Neural progenitor cell (in vitro differentiated cells): ENCODE measurements around the gene OR2V2. TPM values are rescaled to one million over a fixed set of nuclear protein-coding genes. Genes with fewer than 3 reads are reported as not detected.
A peak's percentile ranks its signal among the peaks of the same experiment; 100 is the strongest.
"Not testable (repeated sequence)": the region's sequence is repeated elsewhere in the genome, so short reads cannot be mapped to it uniquely, and the experiment has no call there.

ENCODE experiments used
- DNase-seq: peaks from one replicate; pipeline ENCODE4 v3.0.0-alpha.2; 2016; ENCODE audit warnings: low spot score
- H2AFZ ChIP-seq: fragments of 200-600 bp; sonication (generic); replicated peaks from 2 replicates; pipeline ENCODE4 v1.6.1; 2016; ENCODE audit warnings: antibody characterized with exemption
- H3F3A ChIP-seq: fragments of 200-600 bp; sonication (generic); 2 replicates; pipeline ENCODE4 v1.6.1; 2016; ENCODE audit warnings: antibody characterized with exemption, low read depth
- H3K27ac ChIP-seq: fragments of 200-600 bp; sonication (generic); 2 replicates; pipeline ENCODE4 v1.5.1; 2016; ENCODE audit warnings: mild to moderate bottlenecking
- H3K27me3 ChIP-seq: fragments of 200-600 bp; sonication (generic); 2 replicates; pipeline ENCODE4 v1.6.1; 2016; ENCODE audit warnings: mild to moderate bottlenecking, moderate library complexity
- H3K36me3 ChIP-seq: fragments of 200-600 bp; sonication (generic); 2 replicates; pipeline ENCODE4 v1.5.1; 2016
- H3K4me1 ChIP-seq: fragments of 200-600 bp; sonication (generic); 2 replicates; pipeline ENCODE4 v1.6.1; 2016; ENCODE audit warnings: mixed run types
- H3K4me2 ChIP-seq: fragments of 200-600 bp; sonication (generic); 2 replicates; pipeline ENCODE4 v1.6.1; 2016
- H3K4me3 ChIP-seq: fragments of 200-600 bp; sonication (generic); 2 replicates; pipeline ENCODE4 v1.5.1; 2016
- H3K79me2 ChIP-seq: fragments of 200-600 bp; sonication (generic); 2 replicates; pipeline ENCODE4 v1.6.1; 2016; ENCODE audit warnings: low read depth
- H3K9ac ChIP-seq: fragments of 200-600 bp; sonication (generic); 2 replicates; pipeline ENCODE4 v1.6.1; 2016
- H3K9me3 ChIP-seq: fragments of 200-600 bp; sonication (generic); 2 replicates; pipeline ENCODE4 v1.5.1; 2016; ENCODE audit warnings: low read depth
- H4K20me1 ChIP-seq: fragments of 200-600 bp; sonication (generic); 2 replicates; pipeline ENCODE4 v1.6.1; 2016; ENCODE audit warnings: low read depth
- H3K27ac Mint-ChIP-seq: 3 replicates; pipeline ENCODE4 v1.8.0; 2021; ENCODE audit warnings: mixed read lengths
- H3K27me3 Mint-ChIP-seq: 2 replicates; pipeline ENCODE4 v1.8.0; 2022; ENCODE audit warnings: low read depth, mild to moderate bottlenecking, inconsistent platforms, moderate library complexity, mixed read lengths; ENCODE audit not compliant: insufficient read depth
- H3K36me3 Mint-ChIP-seq: 3 replicates; pipeline ENCODE4 v1.8.0; 2021; ENCODE audit warnings: mixed read lengths
- H3K4me1 Mint-ChIP-seq: 3 replicates; pipeline ENCODE4 v1.8.0; 2021; ENCODE audit warnings: mixed read lengths
- H3K4me3 Mint-ChIP-seq: 3 replicates; pipeline ENCODE4 v1.8.0; 2021; ENCODE audit warnings: mild to moderate bottlenecking, moderate library complexity, mixed read lengths
- H3K9me3 Mint-ChIP-seq: 3 replicates; pipeline ENCODE4 v1.8.0; 2020; ENCODE audit warnings: mixed read lengths
- EZH2 ChIP-seq: fragments of 200-600 bp; sonication (generic); IDR thresholded peaks from 2 replicates; pipeline ENCODE4 v1.6.1; 2017; ENCODE audit warnings: antibody characterized with exemption, mild to moderate bottlenecking, moderate library complexity
- EZH2phosphoT487 ChIP-seq: fragments of 200-600 bp; sonication (generic); IDR thresholded peaks from 2 replicates; pipeline ENCODE4 v1.6.1; 2017; ENCODE audit warnings: antibody characterized with exemption
- total RNA-seq: library from RNA; depleted of rRNA; stranded (reverse); fragments of >200 nt; gene quantifications from 2 replicates; pipeline ENCODE4 v1.2.3, GENCODE V29; 2015; ENCODE audit warnings: low replicate concordance
- TF ChIP-seq, protein P1 (sequence below): fragments of 200-600 bp; sonication (generic); IDR thresholded peaks from 2 replicates; pipeline ENCODE4 v1.5.1; 2017; ENCODE audit warnings: antibody characterized with exemption, mild to moderate bottlenecking

Gene OR2V2
- total RNA-seq, 1 donor from 2014 or later: not detected

- no peaks in the 10 kb centered on the region for H3K36me3 Mint-ChIP-seq
- H3K27me3 Mint-ChIP-seq: peaks cover 34% of the 10 kb centered on the region
- H3K27me3 ChIP-seq: peaks cover 47% of the 10 kb centered on the region
- no peaks in the 10 kb centered on the region for H3K79me2 ChIP-seq
- H3K4me3 Mint-ChIP-seq: peak overlapping the region; percentile 78
- TF ChIP-seq, protein P1, sequence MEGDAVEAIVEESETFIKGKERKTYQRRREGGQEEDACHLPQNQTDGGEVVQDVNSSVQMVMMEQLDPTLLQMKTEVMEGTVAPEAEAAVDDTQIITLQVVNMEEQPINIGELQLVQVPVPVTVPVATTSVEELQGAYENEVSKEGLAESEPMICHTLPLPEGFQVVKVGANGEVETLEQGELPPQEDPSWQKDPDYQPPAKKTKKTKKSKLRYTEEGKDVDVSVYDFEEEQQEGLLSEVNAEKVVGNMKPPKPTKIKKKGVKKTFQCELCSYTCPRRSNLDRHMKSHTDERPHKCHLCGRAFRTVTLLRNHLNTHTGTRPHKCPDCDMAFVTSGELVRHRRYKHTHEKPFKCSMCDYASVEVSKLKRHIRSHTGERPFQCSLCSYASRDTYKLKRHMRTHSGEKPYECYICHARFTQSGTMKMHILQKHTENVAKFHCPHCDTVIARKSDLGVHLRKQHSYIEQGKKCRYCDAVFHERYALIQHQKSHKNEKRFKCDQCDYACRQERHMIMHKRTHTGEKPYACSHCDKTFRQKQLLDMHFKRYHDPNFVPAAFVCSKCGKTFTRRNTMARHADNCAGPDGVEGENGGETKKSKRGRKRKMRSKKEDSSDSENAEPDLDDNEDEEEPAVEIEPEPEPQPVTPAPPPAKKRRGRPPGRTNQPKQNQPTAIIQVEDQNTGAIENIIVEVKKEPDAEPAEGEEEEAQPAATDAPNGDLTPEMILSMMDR: no peak
- peak; percentile 87 for TF ChIP-seq EZH2
- no peak overlapping the region for H3K27ac Mint-ChIP-seq
- H3K4me1 ChIP-seq: no peaks in the 10 kb centered on the region
- peaks cover 2% of the 10 kb centered on the region for H3K9me3 Mint-ChIP-seq
- peaks cover 13% of the 10 kb centered on the region for H3K4me1 Mint-ChIP-seq
- DNase-seq: peak; percentile 60
- peak overlapping the region; percentile 35 for H3K4me3 ChIP-seq
- H4K20me1 ChIP-seq: peaks cover 8% of the 10 kb centered on the region
- no peak overlapping the region for H3K9ac ChIP-seq
- no peak overlapping the region for H2AFZ ChIP-seq
- no peaks in the 10 kb centered on the region for H3K36me3 ChIP-seq
- H3K4me2 ChIP-seq: peak overlapping the region; percentile 74
- no peaks in the 10 kb centered on the region for H3K9me3 ChIP-seq
- no peak overlapping the region for H3K27ac ChIP-seq
- H3F3A ChIP-seq: peaks cover 24% of the 10 kb centered on the region
These were observed 47.1 kb upstream of the OR2V2 start for GRCh38 chr5:181100121-181100875.

GRCh38 chr5:181101030-181101641, 46.2 kb upstream of the OR2V2 start:
- H3K36me3 ChIP-seq, H3K36me3 Mint-ChIP-seq, H3K4me3 ChIP-seq, H4K20me1 ChIP-seq, H2AFZ ChIP-seq, H3K9ac ChIP-seq, H3K79me2 ChIP-seq, H3K4me2 ChIP-seq, H3K9me3 Mint-ChIP-seq, H3K9me3 ChIP-seq, H3K27ac ChIP-seq, H3K4me1 ChIP-seq, H3K27ac Mint-ChIP-seq, H3K4me3 Mint-ChIP-seq, DNase-seq: not testable (repeated sequence)
- peaks cover 38% of the 10 kb centered on the region for H3K27me3 Mint-ChIP-seq
- H3K4me1 Mint-ChIP-seq: peaks cover 13% of the 10 kb centered on the region
- Histone ChIP-seq H3F3A (peaks cover 24% of the 10 kb centered on the region), H3K27me3 (peaks cover 55% of the 10 kb centered on the region)

DNA sequence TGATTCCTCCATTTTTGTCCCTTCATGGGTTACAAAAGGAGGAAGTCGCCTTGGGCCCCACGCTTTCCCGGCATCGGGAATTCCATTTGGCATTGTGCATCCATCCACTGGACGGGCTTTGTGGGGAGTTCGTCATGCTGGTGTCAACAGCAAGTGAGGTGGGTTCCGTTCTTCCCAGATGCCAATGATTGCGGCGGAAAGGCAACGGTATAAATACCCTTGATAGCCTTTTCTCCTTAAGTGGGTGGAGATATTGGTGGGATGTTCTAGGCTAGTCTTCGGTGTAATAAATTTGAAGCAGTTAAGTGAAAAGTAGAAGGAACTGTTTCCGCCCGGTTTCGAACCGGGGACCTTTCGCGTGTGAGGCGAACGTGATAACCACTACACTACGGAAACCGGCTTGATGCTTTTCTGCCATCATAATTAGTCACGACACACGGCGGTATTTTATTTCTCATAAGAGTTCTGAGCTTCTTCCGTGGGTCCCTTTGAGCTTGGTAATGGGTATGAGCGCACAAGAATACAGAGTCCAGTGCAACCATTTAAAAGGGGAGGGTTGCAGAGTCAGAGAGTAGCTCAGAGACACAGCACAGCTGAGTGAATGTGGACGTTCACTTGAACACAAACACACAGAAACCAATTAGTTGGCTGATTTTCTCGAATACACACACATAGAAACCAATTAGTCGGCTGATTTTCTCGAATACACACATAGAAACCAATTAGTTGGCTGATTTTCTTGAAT, 45.3 kb upstream of the OR2V2 start:
- not testable (repeated sequence) for H3K9me3 ChIP-seq, DNase-seq, H3K79me2 ChIP-seq, H3K9me3 Mint-ChIP-seq, H3K4me3 Mint-ChIP-seq, H3K27ac ChIP-seq, H3K4me2 ChIP-seq, H3K4me1 ChIP-seq, H3K36me3 Mint-ChIP-seq, H4K20me1 ChIP-seq, H3K36me3 ChIP-seq, H3K9ac ChIP-seq, H3K4me3 ChIP-seq, H2AFZ ChIP-seq, H3K27ac Mint-ChIP-seq
- peaks cover 44% of the 10 kb centered on the region for H3K27me3 Mint-ChIP-seq
- peaks cover 13% of the 10 kb centered on the region for H3K4me1 Mint-ChIP-seq
- Histone ChIP-seq H3K27me3 (peaks cover 65% of the 10 kb centered on the region), H3F3A (peaks cover 24% of the 10 kb centered on the region)

- not testable (repeated sequence) for H3K36me3 Mint-ChIP-seq, H3K27ac ChIP-seq, H3K4me1 ChIP-seq, H4K20me1 ChIP-seq, H3K9me3 ChIP-seq, H3K9me3 Mint-ChIP-seq, H3K36me3 ChIP-seq, H3K27ac Mint-ChIP-seq, H3K79me2 ChIP-seq, H3K9ac ChIP-seq
- peak overlapping the region; percentile 63 for H2AFZ ChIP-seq
- peak overlapping the region; percentile 30 for H3K4me3 ChIP-seq
- peaks cover 71% of the 10 kb centered on the region for H3K27me3 ChIP-seq
- peak; percentile 74 for TF ChIP-seq EZH2
- TF ChIP-seq EZH2phosphoT487: peak; percentile 42
- Mint-ChIP-seq H3K27me3 (peaks cover 49% of the 10 kb centered on the region), H3K4me3 (peak overlapping the region; percentile 81), H3K4me1 (peaks cover 13% of the 10 kb centered on the region)
- peak overlapping the region; percentile 60 for H3K4me2 ChIP-seq
- H3F3A ChIP-seq: peaks cover 18% of the 10 kb centered on the region
- DNase-seq: peak; percentile 42
These were observed 43.2 kb upstream of the OR2V2 start for GRCh38 chr5:181104259-181104568.

- not testable (repeated sequence) for H3K4me3 ChIP-seq, H3K36me3 ChIP-seq, H3K9me3 Mint-ChIP-seq, H3K27ac ChIP-seq, H4K20me1 ChIP-seq, H3K27ac Mint-ChIP-seq, H3K4me1 ChIP-seq, H3K79me2 ChIP-seq, H3K9ac ChIP-seq, H3K4me1 Mint-ChIP-seq, H3K4me2 ChIP-seq, H3K4me3 Mint-ChIP-seq, DNase-seq, H3K36me3 Mint-ChIP-seq, H3K9me3 ChIP-seq, H2AFZ ChIP-seq
- H3F3A ChIP-seq: peaks cover 12% of the 10 kb centered on the region
- peaks cover 66% of the 10 kb centered on the region for H3K27me3 ChIP-seq
- peaks cover 46% of the 10 kb centered on the region for H3K27me3 Mint-ChIP-seq
These were observed 42.6 kb upstream of the OR2V2 start for GRCh38 chr5:181104606-181105390.
